Karpas-422 (cell line): Measurements from ENCODE around the gene SPNS3. TPM values are rescaled to one million over a fixed set of nuclear protein-coding genes. Genes with fewer than 3 reads are reported as not detected.

Source experiments
- DNase-seq: peaks from one replicate; pipeline ENCODE4 v3.0.0-alpha.2; 2015
- H2AFZ ChIP-seq: fragments of 200-600 bp; sonication (generic); 2 replicates; pipeline ENCODE4 v1.6.1; 2014; ENCODE audit warnings: antibody characterized with exemption, low read length, mixed read lengths
- H3K27ac ChIP-seq: fragments of 200-600 bp; sonication (generic); 2 replicates; pipeline ENCODE4 v1.5.1; 2014; ENCODE audit warnings: mild to moderate bottlenecking, low read length, moderate library complexity
- H3K27me3 ChIP-seq: fragments of 200-600 bp; sonication (generic); 2 replicates; pipeline ENCODE4 v1.6.1; 2014; ENCODE audit warnings: low read length, mixed read lengths
- H3K36me3 ChIP-seq: fragments of 200-600 bp; sonication (generic); 2 replicates; pipeline ENCODE4 v1.6.1; 2014; ENCODE audit warnings: low read length, mixed read lengths; ENCODE audit not compliant: insufficient read depth
- H3K4me1 ChIP-seq: fragments of 200-600 bp; sonication (generic); 2 replicates; pipeline ENCODE4 v1.6.1; 2014; ENCODE audit warnings: mild to moderate bottlenecking, low read length, mixed read lengths
- H3K4me2 ChIP-seq: fragments of 200-600 bp; sonication (generic); 2 replicates; pipeline ENCODE4 v1.6.1; 2014; ENCODE audit warnings: low read length, low read depth, mild to moderate bottlenecking; ENCODE audit not compliant: poor library complexity, severe bottlenecking
- H3K4me3 ChIP-seq: fragments of 200-600 bp; sonication (generic); 2 replicates; pipeline ENCODE4 v1.5.1; 2014; ENCODE audit warnings: mild to moderate bottlenecking, antibody characterized with exemption, low read length, mixed read lengths
- H3K79me2 ChIP-seq: fragments of 200-600 bp; sonication (generic); 2 replicates; pipeline ENCODE4 v1.6.1; 2014; ENCODE audit warnings: mild to moderate bottlenecking, low read length, mixed read lengths
- H3K9ac ChIP-seq: fragments of 200-600 bp; sonication (generic); 2 replicates; pipeline ENCODE4 v1.6.0; 2014; ENCODE audit warnings: low read length
- H3K9me2 ChIP-seq: fragments of 200-600 bp; sonication (generic), shearing (Covaris generic); replicated peaks from 2 replicates; pipeline ENCODE4 v1.6.0; 2014; ENCODE audit warnings: mild to moderate bottlenecking, low read length, moderate library complexity; ENCODE audit not compliant: insufficient read depth
- H3K9me3 ChIP-seq: fragments of 300-700, 200-600 bp; sonication (generic); 2 replicates; pipeline ENCODE4 v1.6.1; 2014; ENCODE audit warnings: low read length, mixed read lengths
- H4K20me1 ChIP-seq: fragments of 200-600 bp; sonication (generic); 2 replicates; pipeline ENCODE4 v1.6.1; 2014; ENCODE audit warnings: mild to moderate bottlenecking, antibody characterized with exemption, low read length, low read depth; ENCODE audit not compliant: insufficient read depth
- total RNA-seq: library from RNA; depleted of rRNA; stranded (reverse); fragments of >200 nt; shearing (Covaris generic); gene quantifications from 2 replicates; pipeline ENCODE4 v1.2.3, GENCODE V29; 2014; ENCODE audit warnings: low replicate concordance

SPNS3 gene
- total RNA-seq, 1 experiment from 2014 or later = 4.1 TPM

DNA sequence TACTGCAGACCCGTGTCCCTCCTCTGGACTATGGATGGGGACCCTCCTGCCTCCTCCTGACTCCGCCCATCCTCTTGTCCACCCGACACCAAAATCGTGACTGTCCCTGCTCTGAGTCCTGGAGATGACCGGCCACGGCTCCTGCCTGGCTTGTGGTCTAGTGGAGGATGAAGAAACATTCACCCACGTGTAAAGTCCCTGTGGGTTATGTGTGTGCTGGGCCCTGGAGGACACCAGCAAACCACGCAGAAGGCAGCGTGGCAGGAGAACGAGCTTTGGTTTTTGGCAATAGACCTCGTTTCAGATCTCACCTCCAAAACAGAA lies 76.8 kb downstream of the SPNS3 start:
- Histone ChIP-seq H3K36me3 (no peaks in the 10 kb centered on the region), H3K27me3 (no peaks in the 10 kb centered on the region), H3K9me3 (no peaks in the 10 kb centered on the region), H2AFZ (no peak overlapping the region), H3K4me1 (no peaks in the 10 kb centered on the region), H4K20me1 (no peaks in the 10 kb centered on the region; the same call in 1 of the 2 replicates), H3K4me3 (no peak overlapping the region), H3K27ac (no peak overlapping the region), H3K4me2 (no peak overlapping the region), H3K79me2 (no peaks in the 10 kb centered on the region), H3K9ac (no peak overlapping the region), H3K9me2 (no peaks in the 10 kb centered on the region)
- no peak for DNase-seq

DNA sequence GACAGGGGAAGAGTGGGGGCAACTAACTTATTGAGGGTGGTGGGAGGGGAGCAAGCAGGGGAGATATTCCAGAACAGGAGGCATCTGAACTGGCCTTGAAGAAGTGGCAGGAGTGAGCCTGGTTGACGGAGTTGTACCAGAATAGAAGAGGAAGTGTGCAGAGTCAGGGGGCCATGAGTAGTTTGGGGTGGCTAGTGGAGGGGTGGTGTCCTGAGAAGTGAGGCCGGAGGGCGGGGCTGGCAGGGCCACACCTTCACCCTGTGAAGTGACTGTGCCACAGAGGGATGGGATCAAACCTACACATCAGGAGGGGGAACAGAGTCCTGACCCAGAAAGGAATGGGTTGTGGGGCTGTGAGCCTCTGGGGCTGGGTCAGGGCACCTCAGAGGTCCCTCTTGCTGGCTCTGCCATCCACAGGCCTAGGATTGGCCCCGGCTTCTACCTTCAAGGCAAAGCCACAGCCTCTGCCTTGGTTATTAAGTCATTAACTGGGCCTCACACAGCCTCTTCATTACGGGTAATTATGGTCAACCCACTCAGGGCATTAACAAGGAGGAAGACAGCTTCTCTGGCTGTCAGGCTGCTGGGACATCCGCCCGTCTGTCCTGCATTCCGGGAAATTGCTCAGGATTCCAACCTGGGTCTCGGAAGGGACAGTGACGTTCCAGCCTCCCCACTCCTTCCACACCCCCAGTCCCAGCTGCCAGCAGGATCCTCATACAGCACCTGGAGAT lies 77.6 kb downstream of the SPNS3 start:
- no peak for DNase-seq
- H3K36me3 ChIP-seq = no peaks in the 10 kb centered on the region
- no peak overlapping the region for H3K9ac ChIP-seq
- H3K4me3 ChIP-seq = no peak overlapping the region
- H2AFZ ChIP-seq = no peak overlapping the region
- H3K9me3 ChIP-seq = no peaks in the 10 kb centered on the region
- no peak overlapping the region for H3K4me2 ChIP-seq
- no peaks in the 10 kb centered on the region for H3K4me1 ChIP-seq
- no peaks in the 10 kb centered on the region for H3K79me2 ChIP-seq
- no peak overlapping the region for H3K27ac ChIP-seq
- no peaks in the 10 kb centered on the region; the same call in 1 of the 2 replicates for H4K20me1 ChIP-seq
- H3K9me2 ChIP-seq = no peaks in the 10 kb centered on the region
- no peaks in the 10 kb centered on the region for H3K27me3 ChIP-seq

DNA sequence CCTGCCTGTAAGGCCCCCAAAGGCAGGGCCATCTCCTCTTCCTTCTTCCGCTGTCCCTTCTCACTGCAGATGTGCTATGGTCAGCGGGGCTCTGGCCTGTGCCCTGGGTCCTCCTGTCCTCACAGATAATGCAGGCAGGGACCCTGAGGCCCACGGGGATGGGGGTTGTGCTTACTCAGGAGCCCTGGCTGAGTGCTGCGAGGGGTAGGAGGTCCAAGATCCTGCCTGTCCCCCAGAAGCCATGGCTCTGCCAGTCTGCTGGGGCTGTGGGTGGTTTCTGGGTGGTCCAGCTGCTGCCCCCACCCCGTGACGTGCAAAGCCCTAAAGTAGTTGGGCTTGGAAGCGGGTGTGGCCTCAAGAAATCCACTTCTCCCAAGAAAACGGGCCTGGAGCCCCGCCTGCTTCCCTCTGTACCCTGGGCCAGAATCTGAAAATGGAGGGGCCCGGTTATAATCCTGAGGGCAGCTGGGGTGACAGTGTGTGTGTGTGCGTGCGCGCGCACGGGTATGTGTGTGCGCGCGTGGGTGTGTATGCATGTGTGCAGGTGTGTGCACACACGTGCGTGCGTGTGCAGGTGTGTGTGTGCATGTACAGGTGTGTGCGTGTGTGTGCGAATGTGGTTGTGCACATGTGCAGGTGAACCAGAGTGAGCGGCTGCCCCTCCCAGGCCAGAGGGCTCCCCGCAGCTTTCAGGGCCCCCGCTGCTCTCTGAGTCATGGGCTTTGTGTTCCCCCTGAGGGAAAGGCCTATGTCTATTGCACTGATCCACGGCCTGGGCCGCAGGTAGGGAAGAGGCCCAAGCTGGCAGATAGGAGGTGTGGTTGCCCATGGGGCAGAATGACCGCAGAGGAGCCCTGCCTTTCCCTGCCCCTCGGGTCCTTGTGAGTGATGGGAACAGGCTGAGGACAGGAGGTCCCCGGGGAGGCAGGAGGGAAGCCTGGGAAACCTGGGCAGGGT lies 78.7 kb downstream of the SPNS3 start:
- Histone ChIP-seq H3K27ac (no peak overlapping the region), H3K4me2 (no peak overlapping the region), H3K9ac (no peak overlapping the region), H3K4me3 (no peak overlapping the region), H3K27me3 (no peaks in the 10 kb centered on the region), H4K20me1 (no peaks in the 10 kb centered on the region), H3K36me3 (no peaks in the 10 kb centered on the region), H3K9me3 (no peaks in the 10 kb centered on the region), H3K4me1 (no peaks in the 10 kb centered on the region), H2AFZ (no peak overlapping the region), H3K79me2 (no peaks in the 10 kb centered on the region), H3K9me2 (no peaks in the 10 kb centered on the region)
- no peak for DNase-seq

DNA sequence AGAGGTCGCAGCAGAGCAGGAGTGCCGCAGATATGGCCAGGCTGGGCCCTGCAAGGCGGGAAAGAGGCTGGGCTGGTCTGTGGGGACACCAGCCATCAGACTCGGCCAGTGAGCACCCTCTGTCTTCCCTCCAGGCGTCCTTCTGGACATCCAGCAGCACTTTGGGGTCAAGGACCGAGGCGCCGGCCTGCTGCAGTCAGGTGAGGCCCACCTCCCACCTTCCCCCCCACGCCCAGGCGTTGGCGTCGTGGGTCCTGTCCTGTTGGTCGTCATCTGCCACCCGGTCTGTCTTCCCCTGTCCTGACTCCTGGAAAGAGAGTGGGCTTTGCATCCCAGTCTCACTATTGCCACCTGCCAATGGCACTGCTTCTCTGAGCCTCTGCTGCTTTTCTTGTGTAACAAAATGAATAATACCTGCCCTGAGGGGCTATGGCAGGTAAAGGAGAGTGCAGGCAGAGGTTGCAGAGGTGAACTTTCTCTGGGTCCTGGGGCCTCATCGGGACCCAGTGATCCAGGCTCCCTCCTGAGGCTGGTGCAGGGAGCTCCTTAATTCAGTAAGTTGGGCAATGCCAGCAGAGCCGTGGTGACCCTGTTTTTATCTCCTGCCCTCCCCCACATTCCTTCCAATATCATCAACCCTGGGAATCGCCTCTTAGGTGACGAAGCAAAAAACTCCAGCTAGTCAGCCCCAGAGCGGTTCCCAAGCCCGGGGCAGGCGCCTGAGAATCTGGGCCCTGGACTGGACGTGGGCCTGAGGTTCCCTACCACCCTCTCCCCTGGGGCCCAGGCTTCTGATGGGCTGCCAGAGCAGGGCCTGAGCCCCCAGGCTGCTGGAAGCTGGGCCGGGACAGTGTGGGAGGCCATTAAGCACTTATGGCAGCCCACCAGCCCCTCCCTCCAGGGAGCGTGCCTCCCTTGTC lies 79.6 kb downstream of the SPNS3 start:
- no peak overlapping the region for H3K9ac ChIP-seq
- H3K4me2 ChIP-seq = no peak overlapping the region
- no peaks in the 10 kb centered on the region for H3K79me2 ChIP-seq
- H4K20me1 ChIP-seq = no peaks in the 10 kb centered on the region
- H3K9me3 ChIP-seq = no peaks in the 10 kb centered on the region
- no peaks in the 10 kb centered on the region for H3K27me3 ChIP-seq
- DNase-seq = no peak
- no peak overlapping the region for H3K27ac ChIP-seq
- no peaks in the 10 kb centered on the region for H3K36me3 ChIP-seq
- H2AFZ ChIP-seq = no peak overlapping the region
- H3K4me3 ChIP-seq = no peak overlapping the region
- H3K9me2 ChIP-seq = no peaks in the 10 kb centered on the region
- H3K4me1 ChIP-seq = no peaks in the 10 kb centered on the region

DNA sequence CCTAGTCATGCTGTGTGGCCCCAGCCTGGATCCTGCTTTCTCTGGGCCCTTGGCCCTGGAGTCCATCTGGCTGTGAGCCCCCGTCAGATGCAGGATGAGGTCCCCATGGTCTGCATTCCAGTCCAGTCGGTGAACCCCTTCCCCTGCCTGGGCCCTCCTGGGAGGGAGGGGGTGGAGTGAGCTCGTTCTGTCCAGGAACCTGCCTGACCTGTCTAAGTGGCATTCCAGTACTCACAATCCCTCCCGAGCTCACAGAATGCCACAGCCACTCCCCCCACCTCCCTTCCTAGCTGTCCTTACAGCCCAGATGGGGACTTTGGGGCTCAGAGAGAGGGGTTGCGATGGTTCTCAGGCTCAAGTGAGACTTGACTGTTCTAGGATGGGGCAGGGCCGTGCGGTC lies 80.5 kb downstream of the SPNS3 start:
- no peaks in the 10 kb centered on the region for H3K27me3 ChIP-seq
- no peak overlapping the region for H3K4me3 ChIP-seq
- no peak overlapping the region for H3K4me2 ChIP-seq
- no peaks in the 10 kb centered on the region for H3K9me2 ChIP-seq
- H3K9me3 ChIP-seq = no peaks in the 10 kb centered on the region
- H3K79me2 ChIP-seq = no peaks in the 10 kb centered on the region
- H3K9ac ChIP-seq = no peak overlapping the region
- no peak overlapping the region for H2AFZ ChIP-seq
- no peak for DNase-seq
- no peaks in the 10 kb centered on the region for H4K20me1 ChIP-seq
- no peak overlapping the region for H3K27ac ChIP-seq
- H3K36me3 ChIP-seq = no peaks in the 10 kb centered on the region
- no peaks in the 10 kb centered on the region for H3K4me1 ChIP-seq

DNA sequence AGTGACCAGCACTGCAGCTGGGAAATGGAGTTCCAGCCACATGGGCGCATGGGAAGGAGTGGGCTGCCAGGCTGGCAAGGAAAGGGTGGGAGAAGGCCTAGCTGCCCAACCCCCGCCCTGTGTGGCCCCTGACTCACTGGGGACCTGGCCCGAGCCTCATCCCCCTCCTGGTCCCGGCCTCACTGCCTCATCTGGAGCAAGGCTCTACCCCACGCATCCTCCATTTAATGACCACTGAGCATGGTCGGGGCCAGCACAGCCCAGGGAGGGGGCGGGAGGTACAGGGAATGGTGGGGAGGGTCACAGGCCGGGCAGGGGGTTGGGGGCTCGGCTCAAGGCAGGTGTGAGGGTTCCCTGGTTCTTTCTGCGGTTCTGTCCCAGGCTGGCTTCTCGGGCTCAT lies 81.0 kb downstream of the SPNS3 start:
- Histone ChIP-seq H4K20me1 (no peaks in the 10 kb centered on the region), H3K4me3 (no peak overlapping the region), H3K9me2 (no peaks in the 10 kb centered on the region), H3K27me3 (no peaks in the 10 kb centered on the region), H3K9me3 (no peaks in the 10 kb centered on the region), H3K4me1 (no peaks in the 10 kb centered on the region), H3K36me3 (no peaks in the 10 kb centered on the region), H3K4me2 (no peak overlapping the region), H3K79me2 (no peaks in the 10 kb centered on the region), H3K27ac (no peak overlapping the region), H3K9ac (no peak overlapping the region), H2AFZ (no peak overlapping the region)
- no peak for DNase-seq

DNA sequence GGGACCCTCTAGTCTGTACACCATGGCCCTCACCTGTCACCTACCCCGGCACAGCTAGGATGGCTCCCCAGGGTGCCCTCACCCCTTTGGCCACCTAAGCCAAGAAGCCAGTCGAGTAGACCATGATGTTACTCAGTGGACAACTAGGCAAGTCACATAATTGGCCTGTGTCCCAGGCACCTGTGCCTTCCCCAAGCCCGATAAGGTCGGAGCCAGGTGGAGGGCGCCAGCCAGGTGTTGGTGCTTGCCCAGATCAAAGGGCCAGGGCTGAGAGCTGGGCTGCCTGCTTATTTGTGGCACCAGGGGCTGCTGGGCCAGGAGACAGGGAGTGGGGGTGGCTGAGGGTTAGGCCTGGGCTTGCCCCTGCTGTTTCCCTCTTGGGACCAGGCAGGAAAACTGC lies 81.8 kb downstream of the SPNS3 start:
- H3K36me3 ChIP-seq = no peaks in the 10 kb centered on the region
- no peak overlapping the region for H2AFZ ChIP-seq
- no peaks in the 10 kb centered on the region for H3K9me2 ChIP-seq
- H3K27me3 ChIP-seq = no peaks in the 10 kb centered on the region
- no peak overlapping the region for H3K27ac ChIP-seq
- H3K4me3 ChIP-seq = no peak overlapping the region
- H4K20me1 ChIP-seq = no peaks in the 10 kb centered on the region
- no peak for DNase-seq
- H3K4me1 ChIP-seq = no peaks in the 10 kb centered on the region
- H3K9ac ChIP-seq = no peak overlapping the region
- no peaks in the 10 kb centered on the region for H3K79me2 ChIP-seq
- no peaks in the 10 kb centered on the region for H3K9me3 ChIP-seq
- H3K4me2 ChIP-seq = no peak overlapping the region

DNA sequence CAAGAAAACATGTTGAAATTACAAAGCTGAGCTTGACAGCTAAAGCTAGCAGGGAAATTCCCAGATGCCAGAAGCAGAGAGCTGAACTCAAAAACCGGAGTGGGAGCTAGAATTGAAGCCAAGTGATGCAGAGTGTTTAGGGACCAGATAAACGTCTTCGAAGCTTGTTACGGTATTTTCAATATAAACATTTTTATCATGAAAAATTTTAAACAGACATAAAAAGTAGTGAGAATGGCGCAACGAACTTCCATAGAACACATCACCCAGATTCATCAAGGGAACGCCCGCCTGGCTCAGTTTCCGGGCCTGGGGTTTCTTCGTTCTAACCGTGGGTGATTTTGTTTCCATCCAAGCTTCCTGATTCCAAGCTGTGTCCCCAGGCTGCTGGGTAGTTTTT lies 83.0 kb downstream of the SPNS3 start:
- Histone ChIP-seq H3K4me1 (no peaks in the 10 kb centered on the region), H3K79me2 (no peaks in the 10 kb centered on the region)

More for the DNA sequence above, 83.0 kb downstream of the SPNS3 start:
- DNase-seq = no peak
- Histone ChIP-seq H3K4me3 (no peak overlapping the region), H3K9me3 (no peaks in the 10 kb centered on the region), H4K20me1 (no peaks in the 10 kb centered on the region), H3K9ac (no peak overlapping the region), H3K27ac (no peak overlapping the region), H3K36me3 (no peaks in the 10 kb centered on the region), H3K4me2 (no peak overlapping the region), H3K27me3 (no peaks in the 10 kb centered on the region), H2AFZ (no peak overlapping the region), H3K9me2 (no peaks in the 10 kb centered on the region)
